ENCODE data around the gene PAK2. TPM values are rescaled to one million over a fixed set of nuclear protein-coding genes. Genes with fewer than 3 reads are reported as not detected.

Gene PAK2
- total RNA-seq, 4 donors from 2014 or later = 43.3 to 75.6 (median 49.8) TPM

- Histone ChIP-seq H3K27ac (no peak overlapping the region), H3K9me3 (no peaks in the 10 kb centered on the region), H3K27me3 (no peaks in the 10 kb centered on the region), H3K36me3 (peaks cover 0 to 67% (median 14%) of the 10 kb centered on the region in 3 donors), H3K4me3 (no peak overlapping the region), H3K4me1 (no peaks in the 10 kb centered on the region)
- WGBS, 2 donors = 78 to 80% methylated on average over 9 of the region's 9 CpGs
- no peak for DNase-seq (ENCODE audit: low spot score in 2 of 2)
- TF ChIP-seq POLR2A (IDR thresholded peaks at IDR 0.05) (no peak), CTCF (IDR thresholded peaks at IDR 0.05) (no peak), EP300 (IDR thresholded peaks at IDR 0.05) (no peak)
Observed at GRCh38 chr3:196803891-196804468, 64.3 kb downstream of the PAK2 start.

- no peak for TF ChIP-seq POLR2A (IDR thresholded peaks at IDR 0.05)
- Histone ChIP-seq H3K4me3 (no peak overlapping the region), H3K4me1 (no peaks in the 10 kb centered on the region), H3K9me3 (no peaks in the 10 kb centered on the region), H3K27ac (no peak overlapping the region), H3K36me3 (peaks cover 0 to 74% (median 14%) of the 10 kb centered on the region in 3 donors), H3K27me3 (no peaks in the 10 kb centered on the region)
- DNase-seq (ENCODE audit: low spot score in 2 of 2) = no peak
- WGBS, 2 donors = 0 to 45% methylated on average over 1 of the region's 1 CpG
Observed at GRCh38 chr3:196804773-196805172, 65.1 kb downstream of the PAK2 start.

- 85 to 92% methylated on average over 2 to 3 of the region's 3 CpGs for WGBS, 2 donors
- Histone ChIP-seq H3K36me3 (peaks cover 3 to 80% (median 8%) of the 10 kb centered on the region in 3 donors), H3K27me3 (no peaks in the 10 kb centered on the region), H3K27ac (no peak overlapping the region), H3K4me3 (no peak overlapping the region), H3K4me1 (no peaks in the 10 kb centered on the region), H3K9me3 (no peaks in the 10 kb centered on the region)
- no peak for DNase-seq (ENCODE audit: low spot score in 2 of 2)
- TF ChIP-seq CTCF (IDR thresholded peaks at IDR 0.05) = no peak
- no peak for TF ChIP-seq EP300 (IDR thresholded peaks at IDR 0.05)
- TF ChIP-seq POLR2A (IDR thresholded peaks at IDR 0.05) = no peak
Observed at GRCh38 chr3:196810963-196811581, 71.4 kb downstream of the PAK2 start.

GRCh38 chr3:196812853-196813252 is 73.2 kb downstream of the PAK2 start:
- no peak for DNase-seq (ENCODE audit: low spot score in 2 of 2)
- Histone ChIP-seq H3K4me3 (no peak overlapping the region), H3K27me3 (no peaks in the 10 kb centered on the region), H3K27ac (no peak overlapping the region), H3K4me1 (no peaks in the 10 kb centered on the region), H3K9me3 (no peaks in the 10 kb centered on the region), H3K36me3 (peaks cover 3 to 73% (median 8%) of the 10 kb centered on the region in 3 donors)
- WGBS, 2 donors = 91 to 95% methylated on average over 7 of the region's 7 CpGs
- TF ChIP-seq CTCF (IDR thresholded peaks at IDR 0.05) (no peak), POLR2A (IDR thresholded peaks at IDR 0.05) (no peak), EP300 (IDR thresholded peaks at IDR 0.05) (no peak)

GRCh38 chr3:196813903-196814302 is 74.2 kb downstream of the PAK2 start:
- H3K9me3 ChIP-seq = no peaks in the 10 kb centered on the region
- peaks cover 5 to 73% (median 8%) of the 10 kb centered on the region in 3 donors for H3K36me3 ChIP-seq
- no peak for DNase-seq (ENCODE audit: low spot score in 2 of 2)
- WGBS, 2 donors = 89 to 98% methylated on average over 5 of the region's 5 CpGs
- no peaks in the 10 kb centered on the region for H3K27me3 ChIP-seq
- no peak for TF ChIP-seq EP300 (IDR thresholded peaks at IDR 0.05)
- TF ChIP-seq CTCF (IDR thresholded peaks at IDR 0.05) = no peak
- TF ChIP-seq POLR2A (IDR thresholded peaks at IDR 0.05) = no peak
- no peak overlapping the region for H3K27ac ChIP-seq
- H3K4me1 ChIP-seq = no peaks in the 10 kb centered on the region
- no peak overlapping the region for H3K4me3 ChIP-seq

All from tibial nerve (tissue), 4 donors.